K562 (cell line): Measurements from ENCODE around the gene ZBTB44. TPM values are rescaled to one million over a fixed set of nuclear protein-coding genes. Genes with fewer than 3 reads are reported as not detected.

Experiments
- ATAC-seq: fragments of 200-7000 bp; cut with Tn5 transposase; 3 replicates; pipeline ENCODE4 v1.9.1; 2020; ENCODE audit warnings: moderate library complexity
- BruUV-seq: library from RNA; stranded (reverse); fragments of 400-500 nt; replicated peaks from 2 replicates; lab custom pipeline; 2021; lab: Mats Ljungman, UMichigan
- CTCF ChIA-PET: fragments of 300-600 bp; formaldehyde crosslinking; extraction: SDS; loops from one replicate; lab custom pipeline; 2021; ENCODE audit warnings: low intra/inter-chr PET ratio; lab: Yijun Ruan, JAX
- POLR2A ChIA-PET: fragments of 300-600, 350-650 bp; sonication (Branson Sonifier 250); formaldehyde crosslinking; extraction: SDS; loops from one replicate; lab custom pipeline; 2021; ENCODE audit warnings: antibody characterized with exemption, inconsistent platforms; lab: Yijun Ruan, JAX
- DNase-seq, 4 experiments: peaks; one replicate each; pipeline versions ENCODE4 v3.0.0 to v3.0.0-alpha.2; 2011 to 2018; ENCODE audit warnings: low spot score in 3 of 4, mixed read lengths in 3 of 4; ENCODE audit errors: extremely low read depth in 1 of 4
- FAIRE-seq: peaks from 2 replicates; lab custom pipeline; 2011; peaks lifted over from hg19 to GRCh38; lab: Jason Lieb, UNC
- H2AFZ ChIP-seq: 2 replicates; pipeline ENCODE4 v1.6.0; 2011; ENCODE audit warnings: low read depth, low read length, control low read depth, inconsistent platforms
- H3K27ac ChIP-seq: fragments of 200-600 bp; 3 replicates; pipeline ENCODE4 v1.8.0; 2011; ENCODE audit warnings: low read depth, mild to moderate bottlenecking, control low read depth, inconsistent platforms, low read length, moderate library complexity, mixed read lengths; ENCODE audit errors: extremely low read depth
- H3K27me3 ChIP-seq, 2 experiments: fragments of 300-600 bp in 1 of 2; 2 replicates in 1 of 2; 3 replicates in 1 of 2; pipeline versions ENCODE4 v1.6.0 to v1.8.0; 2011; ENCODE audit warnings: inconsistent platforms in 2 of 2, low read length in 2 of 2, mild to moderate bottlenecking in 1 of 2, mixed read lengths in 1 of 2, moderate library complexity in 1 of 2; ENCODE audit not compliant: control insufficient read depth in 2 of 2, insufficient read depth in 2 of 2
- H3K36me3 ChIP-seq: fragments of 300-600 bp; 3 replicates; pipeline ENCODE4 v1.8.0; 2011; ENCODE audit warnings: mild to moderate bottlenecking, low read length, inconsistent platforms; ENCODE audit not compliant: control insufficient read depth, insufficient read depth
- H3K4me1 ChIP-seq, 2 experiments: fragments of 200-600 bp in 1 of 2; replicated peaks in 1 of 2; 2 replicates in 1 of 2; 3 replicates in 1 of 2; pipeline versions ENCODE4 v1.5.1 to v1.8.0; 2011; ENCODE audit warnings: inconsistent platforms in 2 of 2, low read length in 2 of 2, mild to moderate bottlenecking in 1 of 2, mixed read lengths in 1 of 2, moderate library complexity in 1 of 2; ENCODE audit not compliant: control insufficient read depth in 2 of 2, insufficient read depth in 2 of 2
- H3K4me2 ChIP-seq: 2 replicates; pipeline ENCODE4 v1.6.1; 2011; ENCODE audit warnings: low read length, control low read depth, inconsistent platforms, mixed read lengths; ENCODE audit not compliant: insufficient read depth
- H3K4me3 ChIP-seq: fragments of 200-600 bp; sonication (generic), shearing (Covaris generic); 2 replicates; pipeline ENCODE4 v1.5.1; 2016; ENCODE audit warnings: control low read depth, inconsistent platforms
- H3K79me2 ChIP-seq: fragments of 200-600 bp; 3 replicates; pipeline ENCODE4 v1.8.0; 2011; ENCODE audit warnings: low read length, inconsistent platforms; ENCODE audit not compliant: control insufficient read depth, insufficient read depth
- H3K9ac ChIP-seq, 2 experiments: 2 replicates each; pipeline versions ENCODE4 v1.6.0 to v1.6.1; 2011; ENCODE audit warnings: low read depth in 2 of 2, low read length in 2 of 2, control low read depth in 1 of 2, inconsistent platforms in 1 of 2, mild to moderate bottlenecking in 1 of 2, mixed read lengths in 1 of 2; ENCODE audit not compliant: insufficient read depth in 1 of 2
- H3K9me1 ChIP-seq: one replicate; pipeline ENCODE4 v1.6.0; 2011; ENCODE audit warnings: inconsistent platforms, mild to moderate bottlenecking, low read length, moderate library complexity; ENCODE audit not compliant: control insufficient read depth, insufficient read depth
- H3K9me3 ChIP-seq: replicated peaks from 2 replicates; pipeline ENCODE4 v1.5.1; 2011; ENCODE audit warnings: low read depth, low read length, inconsistent platforms; ENCODE audit not compliant: control insufficient read depth, insufficient read depth
- H4K20me1 ChIP-seq: replicated peaks from 2 replicates; pipeline ENCODE4 v1.6.1; 2011; ENCODE audit warnings: low read length, inconsistent platforms, mixed read lengths; ENCODE audit not compliant: control insufficient read depth, insufficient read depth
- CREBBP ChIP-seq: IDR thresholded peaks from one replicate; pipeline ENCODE4 v1.6.1; 2012; ENCODE audit warnings: low read depth, mild to moderate bottlenecking, control low read depth, inconsistent platforms, low read length
- GABPA ChIP-seq: fragments of 200-800 bp; sonication (Bioruptor generic); conservative IDR thresholded peaks from 2 replicates; pipeline ENCODE4 v1.6.1; 2016; ENCODE audit warnings: low read depth, missing genetic modification characterization, missing compliant biosample characterization
- GATA2 ChIP-seq: sonication (generic); formaldehyde crosslinking; IDR thresholded peaks from 2 replicates; pipeline ENCODE4 v1.4.0; 2020; ENCODE audit warnings: mild to moderate bottlenecking, missing genetic modification reagents
- HDAC2 ChIP-seq: fragments of 450-650 bp; IDR thresholded peaks from 2 replicates; pipeline ENCODE4 v1.6.1; 2016; ENCODE audit warnings: mild to moderate bottlenecking
- IFI16 ChIP-seq: fragments of 250-450 bp; sonication (Bioruptor Pico); IDR thresholded peaks from 2 replicates; pipeline ENCODE4 v2.1.2; 2022; ENCODE audit warnings: mild to moderate bottlenecking, inconsistent platforms
- MBD2 ChIP-seq: sonication (generic); IDR thresholded peaks from 2 replicates; pipeline ENCODE4 v1.6.1; 2016; ENCODE audit warnings: low read depth, borderline replicate concordance
- NFATC3 ChIP-seq: fragments of 450-650 bp; IDR thresholded peaks from 2 replicates; pipeline ENCODE4 v1.6.1; 2017; ENCODE audit warnings: mild to moderate bottlenecking
- ZKSCAN8 ChIP-seq: fragments of 200-800 bp; sonication (Bioruptor generic); IDR thresholded peaks from 2 replicates; pipeline ENCODE4 v1.6.1; 2016; ENCODE audit warnings: missing genetic modification characterization, missing compliant biosample characterization
- WGBS: fragments of 100-300 bp; shearing (Covaris generic); methylation state at CpG from one replicate; pipeline ENCODE4 v1.1.6; 2016; ENCODE audit warnings: low coverage, mixed read lengths; ENCODE audit not compliant: insufficient coverage; ENCODE audit errors: missing lambda C conversion rate; 5-methylcytosine and 5-hydroxymethylcytosine counted together
- in situ Hi-C: fragments of 300-500 bp; cut with MboI; formaldehyde crosslinking; loops from 4 replicates; pipeline ENCODE4 v1.15.0; 2018; ENCODE audit warnings: inconsistent platforms, mixed read lengths
- intact Hi-C: fragments of 100-400 bp; cut with micrococcal nuclease; formaldehyde crosslinking; loops from 2 replicates; pipeline ENCODE4 v1.14.2; 2022
- polyA plus RNA-seq, 8 experiments: library from polyadenylated mRNA; depleted of rRNA in 4 of 8; stranded (reverse) in 5 of 8; unstranded in 3 of 8; fragments of >200 nt; fragmentation: Nextera tagmentation in 2 of 8; fragmentation: Illumina TruSeq in 1 of 8; extraction: Ambion mirVana in 2 of 8; extraction: Trizol in 1 of 8; gene quantifications; 2 replicates each; pipeline versions ENCODE4 v1.2.1 to v1.2.3, GENCODE V29; 2011 to 2014; ENCODE audit warnings: inconsistent platforms in 1 of 8, missing spikeins in 1 of 8
- total RNA-seq, 7 experiments: library from RNA; depleted of rRNA in 6 of 7; stranded (reverse); fragments of >200 nt in 6 of 7; fragmentation: Illumina TruSeq in 2 of 7; extraction: Trizol in 2 of 7; gene quantifications; 2 replicates each; pipeline versions ENCODE4 v1.2.1 to v1.2.3, GENCODE V29; 2011 to 2021; ENCODE audit warnings: low replicate concordance in 1 of 7
- TF ChIP-seq, protein P1 (sequence below): IDR thresholded peaks from 3 replicates; pipeline ENCODE4 v1.6.1; 2011; ENCODE audit warnings: borderline replicate concordance, mild to moderate bottlenecking; ENCODE audit not compliant: insufficient read length, insufficient read depth
- TF ChIP-seq, protein P2 (sequence below): fragments of 250-450 bp; sonication (Bioruptor Pico); IDR thresholded peaks from 2 replicates; pipeline ENCODE4 v1.5.0; 2020; ENCODE audit warnings: mild to moderate bottlenecking, borderline replicate concordance

Gene ZBTB44
- total and polyA plus RNA-seq, 9 of the 15 experiments (the other 6 are each of a cell fraction or from before 2014, with no cell fraction given): 4.7 to 27.1 (median 17.3) TPM

DNA sequence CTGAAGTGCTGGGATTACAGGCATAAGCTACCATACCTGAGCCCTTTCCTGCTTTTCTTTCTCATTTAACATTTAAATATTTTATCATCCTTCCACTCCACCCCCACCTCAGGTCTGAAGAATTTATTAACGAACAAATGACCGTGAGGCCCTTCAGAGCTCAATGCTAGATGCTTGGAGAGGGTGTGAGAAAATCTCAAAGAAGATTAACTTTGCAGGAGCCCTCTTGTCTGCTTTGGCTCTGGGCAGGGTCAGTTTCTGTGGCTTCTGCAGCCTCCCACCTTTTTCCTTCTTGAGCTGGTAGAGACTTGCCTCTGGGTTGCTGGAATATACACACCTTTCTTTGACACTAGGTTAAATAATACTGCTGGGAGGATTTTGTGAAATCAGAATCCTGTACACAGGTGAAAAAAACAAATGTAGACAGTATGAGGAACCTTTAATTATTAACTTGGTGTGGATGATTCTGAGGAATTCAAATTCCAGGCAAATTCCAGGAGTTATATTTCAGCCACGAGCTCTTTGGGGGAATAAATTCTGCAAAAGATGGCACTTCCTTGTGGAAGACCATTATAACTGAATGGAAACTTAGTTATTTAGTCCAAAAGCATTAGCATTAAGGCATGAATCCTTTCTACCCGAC is 3.4 kb upstream of the ZBTB44 start:
- no TSS peak for BruUV-seq
- ATAC-seq (no peak), DNase-seq (no peak)
- no peak overlapping the region for H3K4me2 ChIP-seq
- intact Hi-C loops: no loop called here
- TF ChIP-seq HDAC2 (no peak), NFATC3 (no peak), CREBBP (no peak), MBD2 (no peak), IFI16 (CRISPR knock-in tag) (no peak), GATA2 (CRISPR knock-in tag) (no peak), ZKSCAN8 (CRISPR knock-in tag) (no peak), GABPA (tag) (no peak)
- TF ChIP-seq, protein P1, sequence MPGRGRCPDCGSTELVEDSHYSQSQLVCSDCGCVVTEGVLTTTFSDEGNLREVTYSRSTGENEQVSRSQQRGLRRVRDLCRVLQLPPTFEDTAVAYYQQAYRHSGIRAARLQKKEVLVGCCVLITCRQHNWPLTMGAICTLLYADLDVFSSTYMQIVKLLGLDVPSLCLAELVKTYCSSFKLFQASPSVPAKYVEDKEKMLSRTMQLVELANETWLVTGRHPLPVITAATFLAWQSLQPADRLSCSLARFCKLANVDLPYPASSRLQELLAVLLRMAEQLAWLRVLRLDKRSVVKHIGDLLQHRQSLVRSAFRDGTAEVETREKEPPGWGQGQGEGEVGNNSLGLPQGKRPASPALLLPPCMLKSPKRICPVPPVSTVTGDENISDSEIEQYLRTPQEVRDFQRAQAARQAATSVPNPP: no peak
- TF ChIP-seq, protein P2, sequence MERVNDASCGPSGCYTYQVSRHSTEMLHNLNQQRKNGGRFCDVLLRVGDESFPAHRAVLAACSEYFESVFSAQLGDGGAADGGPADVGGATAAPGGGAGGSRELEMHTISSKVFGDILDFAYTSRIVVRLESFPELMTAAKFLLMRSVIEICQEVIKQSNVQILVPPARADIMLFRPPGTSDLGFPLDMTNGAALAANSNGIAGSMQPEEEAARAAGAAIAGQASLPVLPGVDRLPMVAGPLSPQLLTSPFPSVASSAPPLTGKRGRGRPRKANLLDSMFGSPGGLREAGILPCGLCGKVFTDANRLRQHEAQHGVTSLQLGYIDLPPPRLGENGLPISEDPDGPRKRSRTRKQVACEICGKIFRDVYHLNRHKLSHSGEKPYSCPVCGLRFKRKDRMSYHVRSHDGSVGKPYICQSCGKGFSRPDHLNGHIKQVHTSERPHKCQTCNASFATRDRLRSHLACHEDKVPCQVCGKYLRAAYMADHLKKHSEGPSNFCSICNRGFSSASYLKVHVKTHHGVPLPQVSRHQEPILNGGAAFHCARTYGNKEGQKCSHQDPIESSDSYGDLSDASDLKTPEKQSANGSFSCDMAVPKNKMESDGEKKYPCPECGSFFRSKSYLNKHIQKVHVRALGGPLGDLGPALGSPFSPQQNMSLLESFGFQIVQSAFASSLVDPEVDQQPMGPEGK: no peak
- TF ChIP-seq, all 486 proteins: peak for 0
- Histone ChIP-seq H3K79me2 (peaks cover 10% of the 10 kb centered on the region), H3K36me3 (no peaks in the 10 kb centered on the region), H3K9ac (no peak overlapping the region), H2AFZ (no peak overlapping the region), H3K27me3 (no peaks in the 10 kb centered on the region), H3K27ac (no peak overlapping the region), H3K4me1 (peaks cover 4 to 10% of the 10 kb centered on the region in 2 experiments; a peak in 4 of 5 replicates), H4K20me1 (no peaks in the 10 kb centered on the region), H3K9me1 (no peaks in the 10 kb centered on the region), H3K4me3 (no peak overlapping the region), H3K9me3 (peaks cover 2% of the 10 kb centered on the region; the same call in 1 of the 2 replicates)
- ChIA-PET POLR2A (interaction anchor here (1.1 kb wide), 1 partner anchor 30 kb away, joined by 3 read pairs; no protein-coding TSS in a partner anchor), CTCF (no interaction called here)
- FAIRE-seq: no peak
- 6% methylated on average over 4 of the region's 4 CpGs for WGBS
- in situ Hi-C loops: no loop called here
